Stromal cell of bone marrow (primary cell): ENCODE measurements around the gene GPN3.
"Not testable (repeated sequence)": the region's sequence is repeated elsewhere in the genome, so short reads cannot be mapped to it uniquely, and the experiment has no call there.

Experiments
- DNase-seq: peaks from one replicate; pipeline ENCODE4 v3.0.0-alpha.2; 2012; ENCODE audit warnings: low read depth

Gene GPN3

DNA sequence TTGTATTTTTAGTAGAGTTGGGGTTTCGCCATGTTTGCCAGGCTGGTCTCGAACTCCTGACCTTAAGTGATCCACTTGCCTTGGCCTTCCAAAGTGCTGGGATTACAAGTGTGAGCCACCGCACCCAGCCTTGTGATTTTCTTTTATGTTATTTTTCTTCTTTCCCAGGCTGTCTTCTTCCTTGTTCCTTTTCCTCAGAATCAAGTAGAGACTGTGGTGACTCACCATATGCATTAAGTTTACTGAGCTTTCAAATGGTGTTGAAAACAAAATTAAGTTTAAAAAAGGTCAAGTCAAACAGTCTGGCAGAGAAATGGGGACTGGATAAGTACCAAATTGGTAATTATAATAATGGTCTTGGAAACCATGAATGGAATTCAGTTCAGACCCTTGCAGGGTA is 23.6 kb downstream of the GPN3 start:
- no peak for DNase-seq

- DNase-seq, result peak; percentile 7
Measured at GRCh38 chr12:110436231-110436630, 31.8 kb downstream of the GPN3 start.

DNA sequence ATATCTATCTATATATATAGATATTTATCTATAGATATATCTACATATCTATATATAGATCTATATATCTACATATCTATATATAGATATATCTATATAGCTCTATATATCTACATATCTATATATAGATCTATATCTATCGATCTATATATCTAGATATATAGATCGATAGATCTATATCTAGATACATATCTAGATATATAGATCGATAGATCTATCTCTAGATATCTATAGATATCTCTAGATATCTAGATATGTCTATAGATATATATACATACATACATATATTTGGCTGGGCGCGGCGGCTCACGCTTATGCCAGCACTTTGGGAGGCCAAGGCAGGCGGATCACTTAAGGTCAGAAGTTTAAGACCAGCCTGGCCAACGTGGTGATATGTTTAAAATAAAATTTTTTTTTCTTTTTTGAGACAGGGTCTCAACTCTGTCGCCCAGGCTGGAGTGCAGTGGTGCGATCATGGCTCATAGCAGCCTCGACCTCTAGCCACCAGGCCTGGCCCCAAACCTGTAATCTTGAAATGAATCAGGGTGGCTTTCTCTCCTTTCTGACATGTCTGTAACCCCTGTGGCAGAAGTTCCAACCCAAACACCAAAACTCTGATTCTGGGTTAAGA is 36.0 kb downstream of the GPN3 start:
- no peak for DNase-seq

- DNase-seq, result not testable (repeated sequence)
Measured at GRCh38 chr12:110429676-110430075, 38.4 kb downstream of the GPN3 start.

GRCh38 chr12:110426406-110426805 is 41.7 kb downstream of the GPN3 start:
- no peak for DNase-seq

- no peak for DNase-seq
Measured at GRCh38 chr12:110424237-110424636, 43.8 kb downstream of the GPN3 start.

GRCh38 chr12:110421701-110422100 is 46.4 kb downstream of the GPN3 start:
- DNase-seq, result no peak

DNA sequence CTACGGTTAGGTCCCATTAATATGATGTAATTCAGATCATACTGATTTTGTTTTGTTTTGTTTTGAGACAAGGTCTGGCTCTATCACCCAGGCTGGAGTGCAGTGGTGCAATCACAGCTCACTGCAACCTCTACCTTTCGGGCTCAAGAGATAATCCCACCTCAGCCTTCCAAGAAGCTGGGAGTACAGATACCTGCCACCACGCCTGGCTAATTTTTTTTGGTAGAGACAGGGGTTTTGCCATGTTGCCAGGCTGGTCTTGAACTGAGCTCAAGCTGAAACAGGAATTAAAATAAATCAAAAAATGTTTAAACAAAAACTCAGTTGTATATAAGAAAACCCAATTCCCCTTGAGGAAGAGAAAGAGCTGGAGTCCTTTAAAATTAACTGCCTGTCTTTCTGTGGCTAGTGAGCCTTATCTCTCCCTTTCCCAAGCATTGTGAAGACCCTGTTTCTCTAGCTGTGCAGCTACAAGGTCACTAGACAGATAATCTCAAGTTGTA is 46.8 kb downstream of the GPN3 start:
- DNase-seq, result no peak

GRCh38 chr12:110420644-110421043 is 47.4 kb downstream of the GPN3 start:
- not testable (repeated sequence) for DNase-seq

GRCh38 chr12:110417113-110417512 is 50.9 kb downstream of the GPN3 start:
- not testable (repeated sequence) for DNase-seq

- not testable (repeated sequence) for DNase-seq
Measured at GRCh38 chr12:110410086-110410485, 58.0 kb downstream of the GPN3 start.

DNA sequence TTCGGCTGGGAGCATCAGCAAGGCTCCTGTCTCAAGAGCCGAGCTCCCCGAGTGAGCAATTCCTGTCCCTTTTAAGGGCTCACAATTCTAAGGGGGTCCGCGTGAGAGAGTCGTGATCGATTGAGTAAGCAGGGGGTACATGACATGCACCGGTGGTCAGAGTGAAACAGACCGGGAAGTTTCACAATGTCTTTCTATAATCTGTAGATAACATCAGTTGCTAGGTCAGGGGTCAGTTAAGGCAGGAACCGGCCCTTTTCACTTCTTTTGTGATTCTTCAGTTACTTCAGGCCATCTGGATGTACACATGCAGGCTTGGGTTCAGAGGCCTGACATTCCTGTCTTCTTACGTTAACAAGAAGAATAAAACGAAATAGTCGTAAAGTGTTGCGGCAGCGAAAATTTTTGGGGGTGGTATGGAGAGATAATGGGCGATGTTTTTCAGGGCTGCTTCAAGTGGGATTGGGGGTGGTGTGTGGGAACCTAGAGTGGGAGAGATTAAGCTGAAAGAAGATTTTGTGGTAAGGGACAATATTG is 62.9 kb downstream of the GPN3 start:
- DNase-seq, result not testable (repeated sequence)

GRCh38 chr12:110403976-110404682 is 63.9 kb downstream of the GPN3 start:
- peak; percentile 22 for DNase-seq

DNA sequence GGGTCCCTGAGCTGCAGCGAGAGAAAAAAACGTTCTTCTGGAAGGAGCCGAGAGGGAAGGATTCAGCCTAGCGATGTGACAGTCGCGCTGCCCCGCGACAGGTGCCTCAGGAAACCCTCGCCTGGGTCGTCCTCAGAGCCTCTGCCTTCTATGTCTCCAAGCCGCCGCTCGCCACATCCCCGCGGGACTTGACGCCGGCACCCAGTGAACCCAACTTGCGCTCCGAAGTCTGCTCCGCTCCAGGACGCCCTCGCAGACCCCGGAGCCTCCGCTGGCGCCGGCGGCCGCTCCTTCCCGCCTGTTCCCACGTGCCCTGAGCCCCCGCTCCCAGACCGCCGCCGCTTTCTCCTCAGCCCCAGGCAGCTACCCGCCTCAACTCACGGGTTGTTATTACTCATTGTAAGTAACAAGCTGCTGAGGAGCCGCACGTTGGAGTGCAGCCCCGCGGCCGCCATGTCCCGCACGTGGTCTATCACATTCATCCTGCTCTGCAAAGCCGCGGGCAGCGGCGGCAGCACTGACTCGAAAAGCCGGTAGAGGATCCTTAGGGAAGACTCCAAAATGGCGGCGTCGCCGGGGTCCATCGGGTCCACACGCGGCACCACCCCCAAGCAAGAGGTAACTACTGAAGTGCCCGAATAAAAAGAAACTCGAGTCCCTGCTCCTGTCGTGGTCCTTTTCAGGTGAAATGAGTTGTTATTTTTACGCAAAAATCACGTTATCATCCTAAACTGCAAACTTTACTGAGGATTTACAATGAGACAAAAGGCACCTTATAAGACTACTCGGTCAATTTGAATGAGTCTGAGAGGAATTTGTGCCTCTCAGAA is 64.7 kb downstream of the GPN3 start, which contains the start of gene ANAPC7:
TSS of gene ANAPC7 (minus strand) at position 563 of the 830 bp plus-strand sequence. CDS start at position 482, 81 bp downstream.
- DNase-seq, result peak; percentile 84
